Testis (tissue), 3 donors: ENCODE measurements around the gene ZNF579. TPM values are rescaled to one million over a fixed set of nuclear protein-coding genes. Genes with fewer than 3 reads are reported as not detected.

Experiments used
- DNase-seq: peaks from one replicate; pipeline ENCODE4 v3.0.0-alpha.2; 2019
- H3K27ac ChIP-seq, 2 donors: fragments of 200-600 bp; sonication (generic); one replicate each; pipeline ENCODE4 v1.5.1; 2019
- H3K27me3 ChIP-seq: fragments of 200-600 bp; sonication (generic); one replicate; pipeline ENCODE4 v1.5.1; 2019
- H3K36me3 ChIP-seq: fragments of 200-600 bp; sonication (generic); one replicate; pipeline ENCODE4 v1.5.1; 2017; ENCODE audit warnings: low read depth; ENCODE audit errors: missing control alignments
- H3K4me1 ChIP-seq: fragments of 200-600 bp; sonication (generic); one replicate; pipeline ENCODE4 v1.5.1; 2019
- H3K4me3 ChIP-seq, 2 donors: fragments of 200-600 bp; sonication (generic); one replicate each; pipeline ENCODE4 v1.5.1; 2017 to 2019
- H3K9me3 ChIP-seq: fragments of 200-600 bp; sonication (generic); one replicate; pipeline ENCODE4 v1.5.1; 2017
- POLR2A ChIP-seq: fragments of 450-650 bp; IDR thresholded peaks from one replicate; pipeline ENCODE4 v1.6.1; 2017; ENCODE audit warnings: antibody characterized with exemption, mild to moderate bottlenecking, moderate library complexity
- WGBS, 2 donors: methylation state at CpG; one replicate each; pipeline ENCODE4 v1.1.5; 2018; 5-methylcytosine and 5-hydroxymethylcytosine counted together
- intact Hi-C: fragments of 100-400 bp; cut with DNase I; formaldehyde crosslinking; loops from one replicate; pipeline ENCODE4 v1.15.1; 2023; ENCODE audit warnings: low total_unique reads
- polyA plus RNA-seq: library from polyadenylated mRNA; stranded (reverse); fragments of 350-450 nt; fragmentation: Illumina TruSeq; extraction: RNeasy Lipid Tissue Mini Kit (QIAGEN cat#74804); gene quantifications from one replicate; pipeline ENCODE4 v1.2.3, GENCODE V29; 2014; ENCODE audit warnings: low read depth, low replicate concordance; ENCODE audit not compliant: insufficient read depth
- total RNA-seq, 2 donors: library from RNA; depleted of rRNA; stranded (reverse); fragments of >200 nt; gene quantifications; one replicate each; pipeline ENCODE4 v1.2.3, GENCODE V29; 2016
- TF ChIP-seq, protein P1 (sequence below), 3 experiments: fragments of 450-650 bp in 2 of 3; fragments of 200-600 bp in 1 of 3; sonication (generic) in 1 of 3; IDR thresholded peaks; one replicate each; pipeline ENCODE4 v1.5.1; 2016 to 2019; ENCODE audit warnings: antibody characterized with exemption in 3 of 3, mild to moderate bottlenecking in 2 of 3, moderate library complexity in 1 of 3

The ZNF579 gene
- total and polyA plus RNA-seq, 3 donors from 2014 or later: 4.0 to 7.2 (median 4.3) TPM

DNA sequence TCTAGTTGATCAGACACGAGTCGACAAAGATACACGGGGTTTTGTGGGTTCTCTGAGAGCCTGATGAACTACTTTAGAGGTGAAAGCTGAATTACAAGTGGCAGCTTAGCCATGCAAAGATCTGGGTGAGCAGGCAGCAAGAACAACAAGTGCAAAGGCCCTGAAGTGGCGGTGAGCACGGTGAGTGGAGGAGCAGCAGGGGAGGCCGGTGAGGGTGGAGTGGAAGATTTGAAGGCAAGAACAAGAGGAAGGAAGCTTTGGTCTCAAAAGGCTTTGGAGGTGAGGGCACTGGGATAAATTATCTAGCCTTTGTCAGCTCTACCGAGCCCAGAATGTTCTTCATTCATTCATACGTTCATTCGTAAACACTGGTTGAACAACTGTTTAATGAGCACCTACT is 26.2 kb upstream of the ZNF579 start:
- TF ChIP-seq, protein P1, sequence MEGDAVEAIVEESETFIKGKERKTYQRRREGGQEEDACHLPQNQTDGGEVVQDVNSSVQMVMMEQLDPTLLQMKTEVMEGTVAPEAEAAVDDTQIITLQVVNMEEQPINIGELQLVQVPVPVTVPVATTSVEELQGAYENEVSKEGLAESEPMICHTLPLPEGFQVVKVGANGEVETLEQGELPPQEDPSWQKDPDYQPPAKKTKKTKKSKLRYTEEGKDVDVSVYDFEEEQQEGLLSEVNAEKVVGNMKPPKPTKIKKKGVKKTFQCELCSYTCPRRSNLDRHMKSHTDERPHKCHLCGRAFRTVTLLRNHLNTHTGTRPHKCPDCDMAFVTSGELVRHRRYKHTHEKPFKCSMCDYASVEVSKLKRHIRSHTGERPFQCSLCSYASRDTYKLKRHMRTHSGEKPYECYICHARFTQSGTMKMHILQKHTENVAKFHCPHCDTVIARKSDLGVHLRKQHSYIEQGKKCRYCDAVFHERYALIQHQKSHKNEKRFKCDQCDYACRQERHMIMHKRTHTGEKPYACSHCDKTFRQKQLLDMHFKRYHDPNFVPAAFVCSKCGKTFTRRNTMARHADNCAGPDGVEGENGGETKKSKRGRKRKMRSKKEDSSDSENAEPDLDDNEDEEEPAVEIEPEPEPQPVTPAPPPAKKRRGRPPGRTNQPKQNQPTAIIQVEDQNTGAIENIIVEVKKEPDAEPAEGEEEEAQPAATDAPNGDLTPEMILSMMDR (IDR thresholded peaks at IDR 0.05): no peak
- no peak for TF ChIP-seq POLR2A
- Histone ChIP-seq H3K27ac (peak overlapping the region in 1 of 2 donors; percentile 53), H3K4me3 (no peak overlapping the region), H3K4me1 (peaks cover 18% of the 10 kb centered on the region), H3K27me3 (no peaks in the 10 kb centered on the region), H3K36me3 (no peaks in the 10 kb centered on the region), H3K9me3 (no peaks in the 10 kb centered on the region)
- intact Hi-C loops: loop anchor here (10.0 kb wide), 1 partner anchor 92 kb away; no protein-coding TSS in a partner anchor
- DNase-seq: no peak
- WGBS, 2 donors: 50 to 68% methylated on average over 9 of the region's 9 CpGs

DNA sequence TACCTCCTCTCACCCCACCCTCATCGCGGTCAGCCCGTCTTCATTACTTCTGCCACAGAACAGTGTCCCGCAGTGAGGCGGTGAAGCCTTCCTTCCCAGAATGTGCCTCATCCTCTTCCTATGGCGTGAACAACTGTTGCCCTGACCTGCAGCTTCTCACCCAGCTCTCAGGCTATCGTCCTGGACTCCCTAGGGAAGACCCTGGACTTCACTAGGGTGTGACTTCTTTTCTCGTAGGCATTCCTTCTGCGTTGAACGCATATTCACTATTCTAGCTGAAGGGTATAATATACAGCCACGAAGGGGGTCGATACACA is 25.8 kb upstream of the ZNF579 start:
- intact Hi-C loops: loop anchor here (10.0 kb wide), 1 partner anchor 92 kb away; no protein-coding TSS in a partner anchor
- Histone ChIP-seq H3K4me1 (peaks cover 14% of the 10 kb centered on the region), H3K9me3 (no peaks in the 10 kb centered on the region), H3K36me3 (no peaks in the 10 kb centered on the region), H3K4me3 (peak overlapping the region; percentile 91), H3K27me3 (no peaks in the 10 kb centered on the region), H3K27ac (peak overlapping the region; percentile 53 to 94)
- DNase-seq: no peak
- WGBS, 2 donors: 15 to 18% methylated on average over 12 of the region's 12 CpGs
- no peak for TF ChIP-seq POLR2A
- TF ChIP-seq, protein P1 (IDR thresholded peaks at IDR 0.05): no peak

DNA sequence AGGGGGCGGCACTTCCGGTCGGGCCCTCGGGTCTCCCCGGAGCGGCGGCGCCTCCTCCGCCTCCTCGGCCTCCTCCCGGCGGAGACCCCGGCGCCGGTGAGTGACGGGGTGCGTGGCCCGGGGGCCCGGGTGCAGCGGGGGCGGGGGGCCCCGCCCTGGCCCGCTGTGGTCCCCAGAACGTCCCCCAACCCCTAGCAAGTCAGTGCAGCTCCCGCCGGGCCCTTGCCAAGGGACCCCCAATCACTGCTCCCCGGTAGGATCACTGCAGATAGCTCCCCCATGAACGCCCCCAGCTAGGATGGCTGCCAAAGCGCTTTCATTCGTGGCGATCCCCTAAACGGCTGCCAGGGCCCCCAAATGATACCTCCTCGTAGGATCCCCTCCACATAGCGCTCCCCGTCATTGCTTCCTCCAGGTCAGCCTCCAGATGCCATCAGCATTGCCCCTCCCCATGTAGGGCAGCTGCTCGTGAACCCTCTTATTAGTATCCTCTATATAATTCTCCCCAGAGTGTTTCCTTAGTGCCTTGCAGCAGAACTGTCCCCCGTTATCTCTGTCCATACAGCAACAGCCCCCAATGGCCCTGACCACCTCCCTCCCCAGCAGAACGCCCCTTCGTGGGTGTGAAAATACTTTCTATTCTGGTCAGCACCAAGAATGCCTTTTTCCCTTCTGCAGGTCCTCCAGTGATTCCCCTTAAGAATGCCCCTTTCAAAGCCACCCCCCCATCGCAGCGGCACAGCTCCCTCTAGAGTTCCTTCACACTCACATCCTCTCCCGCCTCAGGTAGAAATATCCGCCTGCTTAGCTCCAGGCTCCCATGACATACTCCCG is 25.2 kb upstream of the ZNF579 start, which contains the start of gene ZNF865:
TSS of gene ZNF865 (plus strand) at position 11 of the 834 bp plus-strand sequence. CDS start 7,972 bp downstream, outside the sequence.
- Histone ChIP-seq H3K27me3 (no peaks in the 10 kb centered on the region), H3K36me3 (no peaks in the 10 kb centered on the region), H3K27ac (peak within 1 kb of the TSS; percentile 53 to 94), H3K4me3 (peak within 1 kb of the TSS; percentile 91), H3K4me1 (peaks cover 13% of the 10 kb centered on the region), H3K9me3 (no peaks in the 10 kb centered on the region)
- WGBS, 2 donors: 1 to 3% methylated on average over 19 to 20 of the region's 44 CpGs
- intact Hi-C loops: loop anchor here (10.0 kb wide), 1 partner anchor 91 kb away; no protein-coding TSS in a partner anchor
- DNase-seq: peak; percentile 81
- TF ChIP-seq, protein P1 (IDR thresholded peaks at IDR 0.05): peak; percentile 29 to 66 (median 49)
- no peak for TF ChIP-seq POLR2A

DNA sequence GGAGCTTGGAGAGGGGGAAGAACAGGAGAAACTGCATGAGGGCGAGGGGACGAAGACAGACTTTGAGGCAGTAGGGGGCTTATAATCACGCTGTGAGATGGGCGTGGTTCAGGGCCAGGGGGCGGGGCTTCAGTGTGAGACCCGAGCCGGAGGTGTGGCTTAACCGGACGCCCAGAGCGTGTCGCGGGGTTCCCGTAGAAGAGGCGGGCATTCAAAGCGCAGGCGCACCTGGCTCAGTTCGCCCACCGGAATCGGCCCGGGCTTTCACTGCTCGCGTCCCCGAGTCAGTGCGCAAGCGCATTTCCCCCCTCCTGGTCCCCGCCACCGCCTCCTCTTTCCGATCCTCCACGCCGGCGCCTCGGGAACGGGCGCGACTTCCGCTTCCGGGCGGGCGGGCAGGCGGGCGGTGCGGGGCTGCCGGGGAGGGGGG is 24.6 kb upstream of the ZNF579 start:
- peak; percentile 97 for DNase-seq
- Histone ChIP-seq H3K27ac (peak overlapping the region; percentile 53 to 94), H3K27me3 (no peaks in the 10 kb centered on the region), H3K4me3 (peak overlapping the region; percentile 91), H3K36me3 (no peaks in the 10 kb centered on the region), H3K9me3 (no peaks in the 10 kb centered on the region), H3K4me1 (peaks cover 16% of the 10 kb centered on the region)
- intact Hi-C loops: loop anchor here (10.0 kb wide), 1 partner anchor 90 kb away; no protein-coding TSS in a partner anchor
- 0% methylated on average over 14 to 16 of the region's 43 CpGs for WGBS, 2 donors
- TF ChIP-seq, protein P1 (IDR thresholded peaks at IDR 0.05): peak in 1 of 3 experiments; percentile 14
- TF ChIP-seq POLR2A: no peak
